GM21576 (cell line): ENCODE results near the gene PHYHIPL.

Experiments
- ATAC-seq: cut with Tn5 transposase; IDR thresholded peaks from one replicate; pipeline ENCODE4 v1.9.1; 2021; ENCODE audit warnings: mild to moderate bottlenecking, moderate library complexity; ENCODE audit not compliant: unreplicated experiment

The PHYHIPL gene

DNA sequence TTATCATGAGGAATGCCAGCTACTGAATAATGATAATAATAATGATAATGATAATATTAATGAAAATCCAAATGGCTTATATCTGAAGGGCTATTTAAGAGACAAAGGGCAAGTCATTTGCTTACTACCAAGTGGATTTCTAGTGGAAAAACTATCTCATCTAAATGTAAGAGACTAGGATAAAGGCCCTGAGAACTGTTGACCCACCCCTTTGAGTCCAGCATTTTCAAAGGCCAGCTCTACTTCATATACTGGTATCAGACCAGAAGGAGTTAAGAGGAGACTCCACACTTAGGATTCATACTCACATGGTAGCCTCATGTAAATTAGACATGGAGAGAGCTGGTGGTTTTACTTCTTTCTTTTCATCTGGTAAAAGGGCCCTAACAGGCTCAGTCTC lies 76.0 kb downstream of the PHYHIPL start:
- no peak for ATAC-seq

DNA sequence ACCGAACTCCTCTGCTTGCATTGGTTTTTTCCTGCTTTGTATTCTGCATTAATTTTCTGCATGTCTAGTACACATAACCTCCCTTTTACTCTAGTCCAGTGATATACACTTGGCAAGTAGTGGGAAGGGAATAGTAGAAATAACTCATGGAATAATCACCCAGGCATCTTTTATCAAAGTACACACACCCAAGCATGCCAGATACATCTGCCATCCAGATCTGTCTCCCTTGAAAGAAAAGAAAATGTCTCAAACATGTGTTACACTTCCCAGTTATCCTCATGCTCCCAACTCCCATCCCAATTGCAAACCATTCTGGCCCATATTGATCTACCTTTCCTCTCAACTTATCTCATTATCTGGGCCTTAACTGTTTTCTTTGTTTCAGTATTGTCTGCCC lies 79.0 kb downstream of the PHYHIPL start:
- ATAC-seq = no peak

DNA sequence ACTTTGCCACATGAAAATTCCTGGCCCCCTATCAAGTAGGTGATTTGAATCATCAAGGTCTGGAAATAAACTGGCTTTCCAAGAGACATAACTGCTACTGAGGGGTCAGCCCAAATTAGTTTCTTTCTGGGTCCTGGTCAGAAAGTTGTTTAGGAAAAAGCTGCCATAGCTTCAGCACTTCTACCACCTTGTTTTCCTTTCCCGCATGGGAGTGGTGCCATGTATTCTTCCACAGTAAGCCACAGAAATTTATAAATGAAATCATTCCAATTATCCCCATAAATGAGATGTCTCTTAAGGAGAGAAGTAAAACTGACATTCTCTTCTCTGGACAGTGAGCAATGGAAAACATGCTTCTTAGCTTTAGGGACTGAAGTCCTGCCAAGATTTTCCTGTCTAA lies 80.8 kb downstream of the PHYHIPL start:
- no peak for ATAC-seq

DNA sequence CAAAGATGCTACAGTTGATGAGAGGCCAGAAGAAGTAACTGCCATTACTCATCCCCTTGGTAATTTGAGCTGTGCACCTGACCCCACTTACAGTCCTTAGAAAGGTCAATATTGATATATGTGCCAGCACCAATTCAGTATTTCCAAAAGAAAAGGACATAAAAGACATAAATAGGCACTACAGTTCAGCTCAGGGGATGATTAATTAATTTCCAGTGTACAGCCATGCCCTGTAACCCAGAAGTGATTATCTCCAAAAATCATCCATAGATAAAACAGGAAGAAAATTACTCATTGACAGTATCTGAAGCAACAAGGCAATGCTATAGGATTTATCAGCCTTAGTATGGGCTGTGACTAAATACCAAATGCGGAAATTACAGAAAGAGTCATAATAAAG lies 82.4 kb downstream of the PHYHIPL start:
- ATAC-seq = no peak

- no peak for ATAC-seq
These were observed 88.7 kb downstream of the PHYHIPL start for GRCh38 chr10:59265141-59265540.

DNA sequence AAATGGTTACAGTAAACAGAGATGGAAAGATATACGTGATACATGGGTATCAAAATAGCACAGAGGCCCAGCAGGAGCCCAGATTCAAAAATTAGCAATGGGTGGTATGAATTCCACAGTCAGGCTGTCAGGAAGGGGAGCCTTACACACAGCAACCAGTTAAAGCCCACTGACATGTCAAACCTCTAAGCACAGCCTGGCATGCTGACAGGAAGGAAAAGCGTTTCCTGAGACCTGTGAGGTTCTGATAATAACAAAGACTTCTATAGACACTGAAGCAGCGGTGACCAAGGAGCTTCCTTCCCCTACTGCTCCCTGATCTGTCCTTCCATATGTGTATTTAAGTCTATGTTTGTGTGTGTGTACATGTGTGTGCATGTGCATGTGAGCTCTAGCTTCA lies 89.9 kb downstream of the PHYHIPL start:
- no peak for ATAC-seq

GRCh38 chr10:59268460-59268859 lies 92.0 kb downstream of the PHYHIPL start:
- no peak for ATAC-seq

- no peak for ATAC-seq
These were observed 93.2 kb downstream of the PHYHIPL start for GRCh38 chr10:59269651-59270050.

GRCh38 chr10:59270492-59270891 lies 94.0 kb downstream of the PHYHIPL start:
- ATAC-seq = no peak

DNA sequence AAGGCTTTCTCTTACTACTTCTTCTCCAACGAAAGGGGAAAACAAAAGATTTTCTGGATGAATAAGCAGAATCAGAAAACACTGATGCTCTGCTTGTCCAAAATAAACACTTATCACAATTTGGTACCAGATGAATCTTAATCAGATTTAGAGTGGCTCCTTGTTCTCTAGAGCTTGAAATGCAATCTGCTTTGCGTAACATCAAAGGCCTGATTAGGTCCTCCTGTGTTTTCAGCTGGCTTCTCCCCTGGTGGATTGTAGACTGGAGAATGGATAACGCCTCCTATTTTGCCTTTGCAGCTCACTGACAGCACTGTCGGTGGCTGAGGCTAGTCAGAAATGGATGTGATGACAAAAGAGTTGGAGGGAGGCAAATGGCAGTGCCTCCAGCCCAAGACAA lies 94.7 kb downstream of the PHYHIPL start:
- no peak for ATAC-seq

- ATAC-seq = no peak
These were observed 95.6 kb downstream of the PHYHIPL start for GRCh38 chr10:59272061-59272460.

GRCh38 chr10:59273445-59273844 lies 97.0 kb downstream of the PHYHIPL start:
- no peak for ATAC-seq

DNA sequence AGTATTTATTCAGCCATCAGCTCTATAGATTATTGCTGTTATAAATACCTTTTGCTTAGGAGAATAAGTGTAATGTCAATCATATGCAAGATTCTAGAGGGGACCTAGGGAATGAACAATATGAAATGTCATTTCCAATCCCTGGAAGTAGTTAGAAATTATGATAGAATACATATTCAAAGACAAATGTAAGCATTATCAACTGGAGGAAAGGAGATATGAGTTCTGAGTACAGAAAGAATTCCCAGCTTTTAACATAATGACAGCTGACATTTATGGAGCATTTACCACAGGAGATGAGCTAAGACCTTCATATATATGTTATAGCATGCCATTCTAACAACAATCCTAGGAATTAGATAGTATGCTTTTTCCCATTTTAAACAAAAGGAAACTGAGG lies 99.7 kb downstream of the PHYHIPL start:
- no peak for ATAC-seq

DNA sequence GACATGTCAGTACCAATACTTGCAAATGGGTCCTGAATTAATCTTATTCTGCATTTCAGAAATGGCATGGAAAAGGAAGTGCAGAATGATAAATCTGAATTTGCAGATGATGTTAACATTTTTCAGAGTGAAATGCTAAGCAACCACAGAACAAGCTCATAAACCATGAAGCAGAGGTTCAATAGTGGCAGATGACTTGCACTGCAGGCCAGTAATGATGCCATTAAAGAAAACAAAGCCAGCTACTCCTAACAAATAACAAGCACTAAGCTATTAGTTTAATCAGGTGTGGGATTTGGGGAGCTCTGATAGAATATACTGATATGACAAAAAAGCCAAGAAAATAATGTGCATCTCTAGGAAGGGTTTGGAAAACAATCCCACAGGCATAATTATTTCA lies 100.5 kb downstream of the PHYHIPL start:
- ATAC-seq = no peak

GRCh38 chr10:59279476-59279875 lies 103.0 kb downstream of the PHYHIPL start:
- ATAC-seq = no peak

- ATAC-seq = no peak
These were observed 103.6 kb downstream of the PHYHIPL start for GRCh38 chr10:59279991-59280505.

DNA sequence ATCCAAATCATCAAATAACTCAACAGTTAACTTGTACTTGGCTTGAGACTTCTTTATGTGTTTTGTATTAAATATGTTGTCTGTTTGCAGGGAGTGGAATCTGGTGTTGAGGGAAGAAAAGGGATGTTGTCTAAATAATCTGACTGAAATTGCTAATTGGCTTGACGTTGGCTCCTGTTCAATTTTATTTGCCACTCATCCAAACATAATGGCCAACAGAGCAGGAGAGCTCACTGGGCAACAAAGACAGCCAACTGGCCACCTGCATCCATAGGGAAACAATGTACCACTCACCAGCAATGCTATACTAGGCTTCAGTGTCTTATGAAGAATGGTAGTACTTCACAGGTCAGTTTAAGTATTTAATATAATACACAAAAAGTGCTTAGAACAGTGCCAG lies 105.4 kb downstream of the PHYHIPL start:
- ATAC-seq = no peak

DNA sequence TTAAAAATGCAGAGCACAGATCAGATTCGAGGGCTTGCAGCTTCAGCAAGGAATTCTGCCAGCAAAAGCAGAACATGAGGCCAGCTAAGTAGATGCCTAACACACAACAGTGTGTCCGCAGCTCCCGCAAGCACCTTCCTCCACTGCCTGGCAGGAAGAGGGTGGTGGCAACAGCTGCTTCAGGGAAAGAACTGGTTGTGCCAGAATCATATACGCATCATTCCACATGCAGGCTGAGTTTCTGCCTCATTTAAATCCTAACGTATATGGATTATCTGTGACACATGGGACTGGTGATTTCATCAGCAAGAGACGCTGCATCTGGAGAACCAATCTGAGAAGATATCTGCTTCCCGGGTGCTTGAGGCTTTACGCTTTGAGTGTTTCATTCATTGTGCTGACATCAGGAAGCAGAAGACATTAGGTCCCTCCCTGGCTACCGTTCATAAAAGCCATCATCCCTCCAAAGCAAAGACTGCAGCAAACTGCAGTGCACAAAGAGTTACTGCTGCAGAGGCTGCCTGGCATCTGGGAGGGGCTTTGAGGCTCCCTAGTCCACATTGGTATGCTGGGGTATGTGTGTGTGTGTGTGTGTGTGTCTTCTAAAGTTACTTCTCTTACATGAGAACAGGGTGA lies 107.1 kb downstream of the PHYHIPL start:
- no peak for ATAC-seq

- ATAC-seq = no peak
These were observed 107.9 kb downstream of the PHYHIPL start for GRCh38 chr10:59284118-59284975.

DNA sequence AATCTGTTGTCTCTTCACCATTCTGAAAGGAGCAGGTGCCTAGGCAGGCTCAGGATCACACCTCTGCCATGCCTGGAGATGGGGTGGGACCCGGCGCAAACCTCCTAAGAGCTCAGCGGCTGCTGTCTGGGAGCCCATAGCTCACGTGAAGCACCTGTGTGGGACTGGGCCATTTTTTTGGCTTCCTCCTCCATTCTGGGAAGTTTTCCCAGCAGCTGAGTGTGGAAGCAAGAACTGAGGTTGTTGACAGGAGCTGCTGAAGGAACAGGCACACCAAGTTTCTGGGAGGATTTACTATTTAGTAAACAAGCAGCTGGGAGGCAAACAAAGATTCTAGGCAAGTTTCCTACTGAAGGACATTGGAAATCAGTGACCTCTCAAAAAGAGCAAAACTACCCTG lies 108.6 kb downstream of the PHYHIPL start:
- ATAC-seq = no peak

GRCh38 chr10:59285848-59286247 lies 109.4 kb downstream of the PHYHIPL start:
- no peak for ATAC-seq

- ATAC-seq = no peak
These were observed 111.3 kb downstream of the PHYHIPL start for GRCh38 chr10:59287587-59288255.
